Cardiac muscle cell (in vitro differentiated cells and primary cell): ENCODE measurements around the gene PLEKHO2. TPM values are rescaled to one million over a fixed set of nuclear protein-coding genes. Genes with fewer than 3 reads are reported as not detected.
"Not testable (repeated sequence)": the region's sequence is repeated elsewhere in the genome, so short reads cannot be mapped to it uniquely, and the experiment has no call there.

ENCODE experiments used
- DNase-seq, 2 donors: peaks; one replicate each; pipeline versions ENCODE4 v3.0.0 to v3.0.0-alpha.2; 2010 to 2017; ENCODE audit warnings: low read depth in 1 of 2, low spot score in 1 of 2
- H3K27ac ChIP-seq: fragments of 200-600 bp; sonication (generic); 2 replicates; pipeline ENCODE4 v1.5.1; 2016
- H3K27me3 ChIP-seq: fragments of 200-600 bp; sonication (generic); 2 replicates; pipeline ENCODE4 v1.6.0; 2016; ENCODE audit warnings: control low read depth
- H3K36me3 ChIP-seq: fragments of 200-600 bp; sonication (generic); 2 replicates; pipeline ENCODE4 v1.5.1; 2016; ENCODE audit warnings: control low read depth
- H3K4me1 ChIP-seq: fragments of 200-600 bp; sonication (generic); 2 replicates; pipeline ENCODE4 v1.8.1; 2017; ENCODE audit warnings: low read depth, mild to moderate bottlenecking, mixed run types
- H3K4me3 ChIP-seq: fragments of 200-600 bp; sonication (generic); 2 replicates; pipeline ENCODE4 v1.5.1; 2016; ENCODE audit warnings: mild to moderate bottlenecking
- H3K9me3 ChIP-seq: fragments of 200-600 bp; sonication (generic); 2 replicates; pipeline ENCODE4 v1.5.1; 2017; ENCODE audit warnings: low read depth, mild to moderate bottlenecking, control low read depth
- CTCF ChIP-seq: IDR thresholded peaks from 2 replicates; pipeline ENCODE4 v1.5.1; 2012; ENCODE audit warnings: low read depth, mild to moderate bottlenecking, low read length
- polyA plus RNA-seq: library from polyadenylated mRNA; unstranded; fragments of >200 nt; fragmentation: Nextera tagmentation; extraction: Ambion mirVana; gene quantifications from 2 replicates; pipeline ENCODE4 v1.2.1, GENCODE V29; 2016
- total RNA-seq: library from RNA; depleted of rRNA; stranded (reverse); fragments of >200 nt; gene quantifications from 2 replicates; pipeline ENCODE4 v1.2.3, GENCODE V29; 2016

The PLEKHO2 gene
- total and polyA plus RNA-seq, 2 experiments from 2014 or later = 9.3 to 9.4 TPM

- Histone ChIP-seq H3K4me3 (no peak overlapping the region), H3K36me3 (no peaks in the 10 kb centered on the region), H3K27ac (no peak overlapping the region), H3K4me1 (peaks cover 31% of the 10 kb centered on the region), H3K9me3 (no peaks in the 10 kb centered on the region), H3K27me3 (no peaks in the 10 kb centered on the region)
- DNase-seq = peak; percentile 80 to 90
- TF ChIP-seq CTCF = peak; percentile 98
Observed at GRCh38 chr15:64809649-64810496, 31.8 kb upstream of the PLEKHO2 start.

GRCh38 chr15:64810497-64811326, 31.0 kb upstream of the PLEKHO2 start:
- no peak for DNase-seq
- H3K27ac ChIP-seq = no peak overlapping the region
- TF ChIP-seq CTCF = no peak

GRCh38 chr15:64813075-64813474, 28.6 kb upstream of the PLEKHO2 start:
- Histone ChIP-seq H3K4me3 (no peak overlapping the region), H3K27ac (peak overlapping the region; percentile 46), H3K36me3 (no peaks in the 10 kb centered on the region), H3K27me3 (no peaks in the 10 kb centered on the region), H3K9me3 (no peaks in the 10 kb centered on the region), H3K4me1 (peaks cover 18% of the 10 kb centered on the region)
- peak; percentile 58 to 75 for DNase-seq
- no peak for TF ChIP-seq CTCF

More at GRCh38 chr15:64810497-64811326, 31.0 kb upstream of the PLEKHO2 start:
- no peaks in the 10 kb centered on the region for H3K9me3 ChIP-seq
- no peaks in the 10 kb centered on the region for H3K27me3 ChIP-seq
- H3K4me3 ChIP-seq = no peak overlapping the region
- no peaks in the 10 kb centered on the region for H3K36me3 ChIP-seq
- peaks cover 31% of the 10 kb centered on the region for H3K4me1 ChIP-seq

GRCh38 chr15:64814283-64814682, 27.4 kb upstream of the PLEKHO2 start:
- not testable (repeated sequence) for H3K36me3 ChIP-seq, H3K4me3 ChIP-seq, DNase-seq, H3K9me3 ChIP-seq, H3K27me3 ChIP-seq, H3K27ac ChIP-seq
- H3K4me1 ChIP-seq = peaks cover 16% of the 10 kb centered on the region

- H3K27me3 ChIP-seq, H3K27ac ChIP-seq, H3K36me3 ChIP-seq, H3K9me3 ChIP-seq, H3K4me3 ChIP-seq, DNase-seq: not testable (repeated sequence)
- H3K4me1 ChIP-seq = peaks cover 16% of the 10 kb centered on the region
Observed at GRCh38 chr15:64814965-64815364, 26.8 kb upstream of the PLEKHO2 start.

GRCh38 chr15:64816452-64816851, 25.3 kb upstream of the PLEKHO2 start:
- TF ChIP-seq CTCF = no peak
- peaks cover 5% of the 10 kb centered on the region for H3K4me1 ChIP-seq
- no peak for DNase-seq
- H3K36me3 ChIP-seq = no peaks in the 10 kb centered on the region
- no peaks in the 10 kb centered on the region for H3K27me3 ChIP-seq
- no peak overlapping the region for H3K4me3 ChIP-seq
- no peak overlapping the region for H3K27ac ChIP-seq
- no peaks in the 10 kb centered on the region for H3K9me3 ChIP-seq
